ENCODE data around the gene CCDC92. TPM values are rescaled to one million over a fixed set of nuclear protein-coding genes. Genes with fewer than 3 reads are reported as not detected.
"Not testable (repeated sequence)": the region's sequence is repeated elsewhere in the genome, so short reads cannot be mapped to it uniquely, and the experiment has no call there.

CCDC92 gene
- total RNA-seq, 1 donor from 2014 or later: 48.6 TPM

DNA sequence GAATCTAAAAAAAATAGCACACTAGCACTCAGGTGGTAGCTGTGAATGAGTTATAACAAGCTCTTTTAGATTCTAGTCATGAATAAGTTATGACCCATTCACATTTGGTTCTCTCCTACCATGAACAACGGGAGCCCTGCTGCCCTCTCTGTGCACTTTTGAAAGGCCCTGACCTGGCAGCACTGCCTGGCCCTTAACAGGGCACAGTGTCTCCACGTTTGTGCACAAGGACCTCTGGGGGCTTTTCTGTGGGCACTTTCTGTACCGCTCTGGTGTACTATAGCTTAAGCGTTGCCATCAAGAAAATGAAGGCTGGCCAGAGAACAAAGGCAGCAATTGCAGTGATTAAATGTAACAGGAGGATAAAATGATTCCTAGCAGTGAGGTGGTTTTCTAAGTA lies 21.2 kb downstream of the CCDC92 start:
- DNase-seq (no peak), ATAC-seq (no peak)
- H3K27ac ChIP-seq: peak overlapping the region; percentile 0
- TF ChIP-seq, protein P1, sequence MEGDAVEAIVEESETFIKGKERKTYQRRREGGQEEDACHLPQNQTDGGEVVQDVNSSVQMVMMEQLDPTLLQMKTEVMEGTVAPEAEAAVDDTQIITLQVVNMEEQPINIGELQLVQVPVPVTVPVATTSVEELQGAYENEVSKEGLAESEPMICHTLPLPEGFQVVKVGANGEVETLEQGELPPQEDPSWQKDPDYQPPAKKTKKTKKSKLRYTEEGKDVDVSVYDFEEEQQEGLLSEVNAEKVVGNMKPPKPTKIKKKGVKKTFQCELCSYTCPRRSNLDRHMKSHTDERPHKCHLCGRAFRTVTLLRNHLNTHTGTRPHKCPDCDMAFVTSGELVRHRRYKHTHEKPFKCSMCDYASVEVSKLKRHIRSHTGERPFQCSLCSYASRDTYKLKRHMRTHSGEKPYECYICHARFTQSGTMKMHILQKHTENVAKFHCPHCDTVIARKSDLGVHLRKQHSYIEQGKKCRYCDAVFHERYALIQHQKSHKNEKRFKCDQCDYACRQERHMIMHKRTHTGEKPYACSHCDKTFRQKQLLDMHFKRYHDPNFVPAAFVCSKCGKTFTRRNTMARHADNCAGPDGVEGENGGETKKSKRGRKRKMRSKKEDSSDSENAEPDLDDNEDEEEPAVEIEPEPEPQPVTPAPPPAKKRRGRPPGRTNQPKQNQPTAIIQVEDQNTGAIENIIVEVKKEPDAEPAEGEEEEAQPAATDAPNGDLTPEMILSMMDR (IDR thresholded peaks at IDR 0.05): no peak
- H3K9me3 ChIP-seq: no peaks in the 10 kb centered on the region
- intact Hi-C loops (cut with DNase I): no loop called here
- H3K4me1 ChIP-seq: peaks cover 13% of the 10 kb centered on the region
- H3K36me3 ChIP-seq: no peaks in the 10 kb centered on the region
- H3K4me3 ChIP-seq: no peak overlapping the region
- H3K27me3 ChIP-seq: no peaks in the 10 kb centered on the region

- no peak for ATAC-seq
- DNase-seq: no peak
- intact Hi-C loops (cut with DNase I): no loop called here
Observed at GRCh38 chr12:123950476-123951349, 21.9 kb downstream of the CCDC92 start.

GRCh38 chr12:123949770-123950165 lies 22.9 kb downstream of the CCDC92 start:
- intact Hi-C loops (cut with DNase I): no loop called here
- Histone ChIP-seq H3K27me3 (no peaks in the 10 kb centered on the region), H3K4me1 (peaks cover 19% of the 10 kb centered on the region), H3K9me3 (no peaks in the 10 kb centered on the region), H3K36me3 (peaks cover 7% of the 10 kb centered on the region), H3K27ac (no peak overlapping the region), H3K4me3 (no peak overlapping the region)
- TF ChIP-seq, protein P1 (IDR thresholded peaks at IDR 0.05): no peak
- ATAC-seq (no peak), DNase-seq (no peak)

More at GRCh38 chr12:123950476-123951349, 21.9 kb downstream of the CCDC92 start:
- Histone ChIP-seq H3K4me1 (peaks cover 19% of the 10 kb centered on the region), H3K9me3 (no peaks in the 10 kb centered on the region), H3K36me3 (no peaks in the 10 kb centered on the region), H3K27ac (no peak overlapping the region), H3K4me3 (no peak overlapping the region), H3K27me3 (no peaks in the 10 kb centered on the region)
- TF ChIP-seq, protein P1 (IDR thresholded peaks at IDR 0.05): no peak

GRCh38 chr12:123948796-123949769 lies 23.5 kb downstream of the CCDC92 start:
- TF ChIP-seq, protein P1 (IDR thresholded peaks at IDR 0.05): no peak
- Histone ChIP-seq H3K4me3 (no peak overlapping the region), H3K4me1 (peaks cover 19% of the 10 kb centered on the region), H3K27ac (no peak overlapping the region), H3K36me3 (peaks cover 12% of the 10 kb centered on the region), H3K9me3 (no peaks in the 10 kb centered on the region), H3K27me3 (no peaks in the 10 kb centered on the region)
- DNase-seq (no peak), ATAC-seq (no peak)
- intact Hi-C loops (cut with DNase I): no loop called here

GRCh38 chr12:123948401-123948795 lies 24.2 kb downstream of the CCDC92 start:
- DNase-seq: no peak

DNA sequence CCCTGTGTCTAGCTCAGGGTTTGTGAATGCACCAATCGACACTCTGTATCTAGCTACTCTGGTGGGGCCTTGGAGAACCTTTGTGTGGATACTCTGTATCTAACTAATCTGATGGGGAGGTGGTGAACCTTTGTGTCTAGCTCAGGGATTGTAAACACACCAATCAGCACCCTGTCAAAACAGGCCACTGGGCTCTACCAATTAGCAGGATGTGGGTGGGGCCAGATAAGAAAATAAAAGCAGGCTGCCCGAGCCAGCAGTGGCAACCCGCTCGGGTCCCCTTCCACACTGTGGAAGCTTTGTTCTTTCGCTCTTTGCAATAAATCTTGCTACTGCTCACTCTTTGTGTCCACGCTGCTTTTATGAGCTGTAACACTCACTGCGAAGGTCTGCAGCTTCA lies 25.1 kb downstream of the CCDC92 start:
- Histone ChIP-seq H3K36me3 (peaks cover 20% of the 10 kb centered on the region), H3K4me1 (peaks cover 19% of the 10 kb centered on the region)
- DNase-seq; H3K27me3 ChIP-seq; intact Hi-C loops (cut with DNase I); H3K27ac ChIP-seq; H3K9me3 ChIP-seq; H3K4me3 ChIP-seq; ATAC-seq: not testable (repeated sequence)

More at GRCh38 chr12:123948401-123948795, 24.2 kb downstream of the CCDC92 start:
- intact Hi-C loops (cut with DNase I): no loop called here
- no peak for ATAC-seq
- Histone ChIP-seq H3K27me3 (no peaks in the 10 kb centered on the region), H3K27ac (no peak overlapping the region), H3K4me1 (peaks cover 19% of the 10 kb centered on the region), H3K4me3 (no peak overlapping the region), H3K9me3 (no peaks in the 10 kb centered on the region), H3K36me3 (peaks cover 13% of the 10 kb centered on the region)
- TF ChIP-seq, protein P1 (IDR thresholded peaks at IDR 0.05): no peak

- DNase-seq (peak; percentile 79), ATAC-seq (peak; percentile 76)
- H3K4me3 ChIP-seq; H3K9me3 ChIP-seq; H3K27me3 ChIP-seq; intact Hi-C loops (cut with DNase I): not testable (repeated sequence)
- peaks cover 27% of the 10 kb centered on the region for H3K36me3 ChIP-seq
- peaks cover 18% of the 10 kb centered on the region for H3K4me1 ChIP-seq
- peak overlapping the region; percentile 44 for H3K27ac ChIP-seq
Observed at GRCh38 chr12:123946516-123947505, 25.8 kb downstream of the CCDC92 start.

Measured in upper lobe of right lung (tissue), 1 donor.